Activated CD4-positive, alpha-beta T cell treated with anti-CD3 and anti-CD28 coated beads, Interleukin-2, amount 10 ng/mL, durations not matched to agents 24 days and 14 days (primary cell): ENCODE results near the gene NSG1. TPM values are rescaled to one million over a fixed set of nuclear protein-coding genes. Genes with fewer than 3 reads are reported as not detected.

Source experiments
- DNase-seq: peaks from one replicate; pipeline ENCODE4 v3.0.0; 2022
- H3K27ac Mint-ChIP-seq: one replicate; pipeline ENCODE4 v1.8.0; 2022; ENCODE audit warnings: mild to moderate bottlenecking, mixed read lengths
- H3K27me3 Mint-ChIP-seq: one replicate; pipeline ENCODE4 v1.8.0; 2022; ENCODE audit warnings: mixed read lengths
- H3K36me3 Mint-ChIP-seq: one replicate; pipeline ENCODE4 v1.8.0; 2022; ENCODE audit warnings: low read depth, mild to moderate bottlenecking, mixed read lengths
- H3K4me1 Mint-ChIP-seq: one replicate; pipeline ENCODE4 v1.8.0; 2021; ENCODE audit warnings: mixed read lengths
- H3K4me3 Mint-ChIP-seq: one replicate; pipeline ENCODE4 v1.8.0; 2022; ENCODE audit warnings: mild to moderate bottlenecking, moderate library complexity, mixed read lengths
- H3K9me3 Mint-ChIP-seq: one replicate; pipeline ENCODE4 v1.8.0; 2021; ENCODE audit warnings: mixed read lengths
- intact Hi-C: fragments of 100-400 bp; cut with micrococcal nuclease; formaldehyde crosslinking; loops from one replicate; pipeline ENCODE4 v1.15.1; 2023
- total RNA-seq: library from RNA; stranded (reverse); gene quantifications from 2 replicates; pipeline ENCODE4 v1.2.3, GENCODE V29; 2022

NSG1 gene
- total RNA-seq, 1 donor from 2014 or later, result 0.44 TPM

GRCh38 chr4:4358093-4358854 is 28.6 kb upstream of the NSG1 start:
- H3K9me3 Mint-ChIP-seq, result no peaks in the 10 kb centered on the region
- H3K27me3 Mint-ChIP-seq, result no peaks in the 10 kb centered on the region
- intact Hi-C loops, result no loop called here
- H3K36me3 Mint-ChIP-seq, result no peaks in the 10 kb centered on the region
- no peak overlapping the region for H3K27ac Mint-ChIP-seq
- DNase-seq, result no peak
- no peaks in the 10 kb centered on the region for H3K4me1 Mint-ChIP-seq
- H3K4me3 Mint-ChIP-seq, result no peak overlapping the region

- no peaks in the 10 kb centered on the region for H3K4me1 Mint-ChIP-seq
- peaks cover 10% of the 10 kb centered on the region for H3K9me3 Mint-ChIP-seq
- H3K4me3 Mint-ChIP-seq, result no peak overlapping the region
- H3K27me3 Mint-ChIP-seq, result no peaks in the 10 kb centered on the region
- intact Hi-C loops, result no loop called here
- no peaks in the 10 kb centered on the region for H3K36me3 Mint-ChIP-seq
- no peak for DNase-seq
- no peak overlapping the region for H3K27ac Mint-ChIP-seq
These were observed 25.0 kb upstream of the NSG1 start for GRCh38 chr4:4361883-4362282.

GRCh38 chr4:4362991-4363697 is 23.8 kb upstream of the NSG1 start:
- DNase-seq, result no peak
- H3K36me3 Mint-ChIP-seq, result no peaks in the 10 kb centered on the region
- H3K4me3 Mint-ChIP-seq, result no peak overlapping the region
- peaks cover 10% of the 10 kb centered on the region for H3K9me3 Mint-ChIP-seq
- H3K27ac Mint-ChIP-seq, result no peak overlapping the region
- no peaks in the 10 kb centered on the region for H3K4me1 Mint-ChIP-seq
- no peaks in the 10 kb centered on the region for H3K27me3 Mint-ChIP-seq
- intact Hi-C loops, result no loop called here

- no peak for DNase-seq
- intact Hi-C loops, result no loop called here
- no peaks in the 10 kb centered on the region for H3K27me3 Mint-ChIP-seq
- H3K9me3 Mint-ChIP-seq, result peaks cover 10% of the 10 kb centered on the region
- no peak overlapping the region for H3K27ac Mint-ChIP-seq
- H3K36me3 Mint-ChIP-seq, result no peaks in the 10 kb centered on the region
- no peak overlapping the region for H3K4me3 Mint-ChIP-seq
- H3K4me1 Mint-ChIP-seq, result no peaks in the 10 kb centered on the region
These were observed 22.8 kb upstream of the NSG1 start for GRCh38 chr4:4364061-4364460.

GRCh38 chr4:4364486-4365208 is 22.3 kb upstream of the NSG1 start:
- Mint-ChIP-seq H3K36me3 (no peaks in the 10 kb centered on the region), H3K4me3 (no peak overlapping the region), H3K27ac (no peak overlapping the region), H3K9me3 (peaks cover 10% of the 10 kb centered on the region), H3K27me3 (no peaks in the 10 kb centered on the region), H3K4me1 (no peaks in the 10 kb centered on the region)
- intact Hi-C loops, result no loop called here
- DNase-seq, result no peak

GRCh38 chr4:4368809-4369580 is 17.9 kb upstream of the NSG1 start:
- no peak for DNase-seq
- Mint-ChIP-seq H3K4me3 (no peak overlapping the region), H3K4me1 (no peaks in the 10 kb centered on the region), H3K27ac (no peak overlapping the region), H3K27me3 (no peaks in the 10 kb centered on the region), H3K36me3 (no peaks in the 10 kb centered on the region), H3K9me3 (peaks cover 10% of the 10 kb centered on the region)
- intact Hi-C loops, result no loop called here

- H3K27ac Mint-ChIP-seq, result no peak overlapping the region
- H3K4me1 Mint-ChIP-seq, result no peaks in the 10 kb centered on the region
- peaks cover 6% of the 10 kb centered on the region for H3K27me3 Mint-ChIP-seq
- peaks cover 3% of the 10 kb centered on the region for H3K9me3 Mint-ChIP-seq
- H3K36me3 Mint-ChIP-seq, result no peaks in the 10 kb centered on the region
- H3K4me3 Mint-ChIP-seq, result no peak overlapping the region
- intact Hi-C loops, result no loop called here
- no peak for DNase-seq
These were observed 12.4 kb upstream of the NSG1 start for GRCh38 chr4:4374388-4375098.

- no peak overlapping the region for H3K27ac Mint-ChIP-seq
- no peaks in the 10 kb centered on the region for H3K4me1 Mint-ChIP-seq
- H3K27me3 Mint-ChIP-seq, result peaks cover 9% of the 10 kb centered on the region
- H3K36me3 Mint-ChIP-seq, result no peaks in the 10 kb centered on the region
- no peak overlapping the region for H3K4me3 Mint-ChIP-seq
- H3K9me3 Mint-ChIP-seq, result peaks cover 3% of the 10 kb centered on the region
- intact Hi-C loops, result no loop called here
- DNase-seq, result no peak
These were observed 10.8 kb upstream of the NSG1 start for GRCh38 chr4:4376074-4376473.

GRCh38 chr4:4377191-4377590 is 9.7 kb upstream of the NSG1 start:
- Mint-ChIP-seq H3K4me1 (no peaks in the 10 kb centered on the region), H3K4me3 (no peak overlapping the region), H3K27me3 (peaks cover 16% of the 10 kb centered on the region), H3K9me3 (peaks cover 3% of the 10 kb centered on the region), H3K27ac (no peak overlapping the region), H3K36me3 (no peaks in the 10 kb centered on the region)
- intact Hi-C loops, result no loop called here
- DNase-seq, result no peak

GRCh38 chr4:4377732-4378460 is 9.0 kb upstream of the NSG1 start:
- no peaks in the 10 kb centered on the region for H3K36me3 Mint-ChIP-seq
- H3K4me3 Mint-ChIP-seq, result no peak overlapping the region
- peaks cover 22% of the 10 kb centered on the region for H3K27me3 Mint-ChIP-seq
- no peak overlapping the region for H3K27ac Mint-ChIP-seq
- no peak for DNase-seq
- H3K4me1 Mint-ChIP-seq, result no peaks in the 10 kb centered on the region
- intact Hi-C loops, result no loop called here
- H3K9me3 Mint-ChIP-seq, result peaks cover 3% of the 10 kb centered on the region

GRCh38 chr4:4379540-4380087 is 7.3 kb upstream of the NSG1 start:
- Mint-ChIP-seq H3K4me3 (no peak overlapping the region), H3K9me3 (no peaks in the 10 kb centered on the region), H3K36me3 (no peaks in the 10 kb centered on the region), H3K27ac (no peak overlapping the region), H3K4me1 (no peaks in the 10 kb centered on the region), H3K27me3 (peaks cover 34% of the 10 kb centered on the region)
- DNase-seq, result no peak
- intact Hi-C loops, result no loop called here

- DNase-seq, result no peak
- Mint-ChIP-seq H3K4me1 (peaks cover 3% of the 10 kb centered on the region), H3K27ac (no peak overlapping the region), H3K36me3 (no peaks in the 10 kb centered on the region), H3K9me3 (no peaks in the 10 kb centered on the region), H3K4me3 (no peak overlapping the region), H3K27me3 (peaks cover 46% of the 10 kb centered on the region)
- intact Hi-C loops, result no loop called here
These were observed 3.8 kb upstream of the NSG1 start for GRCh38 chr4:4383085-4383484.
